Panc1 (cell line): ENCODE results near the gene KCND3. TPM values are rescaled to one million over a fixed set of nuclear protein-coding genes. Genes with fewer than 3 reads are reported as not detected.

Experiments used
- ATAC-seq: fragments of 200-7000 bp; cut with Tn5 transposase; 2 replicates; pipeline ENCODE4 v1.9.1; 2020; ENCODE audit warnings: mild to moderate bottlenecking, moderate library complexity
- BruUV-seq: library from RNA; stranded (reverse); fragments of 400-500 nt; replicated peaks from 2 replicates; lab custom pipeline; 2021; lab: Mats Ljungman, UMichigan
- CTCF ChIA-PET: fragments of 300-600 bp; sonication (Branson Sonifier 250); formaldehyde crosslinking; loops from one replicate; lab custom pipeline; 2022; ENCODE audit warnings: antibody characterized with exemption; lab: Charles Lee
- POLR2A ChIA-PET: fragments of 300-600 bp; sonication (Branson Sonifier 250); formaldehyde crosslinking; loops from one replicate; lab custom pipeline; 2022; ENCODE audit warnings: antibody characterized with exemption; lab: Charles Lee
- DNase-seq: peaks from one replicate; pipeline ENCODE4 v3.0.0-alpha.2; 2010; ENCODE audit warnings: low read depth, low spot score
- H3K27ac ChIP-seq: 2 replicates; pipeline ENCODE4 v1.5.1; 2011; ENCODE audit warnings: mild to moderate bottlenecking, low read length, inconsistent platforms
- H3K27me3 ChIP-seq: fragments of 200-500 bp; sonication (Bioruptor generic); 2 replicates; pipeline ENCODE4 v1.6.0; 2014; ENCODE audit warnings: low read length, inconsistent platforms; ENCODE audit not compliant: control insufficient read depth, insufficient read depth
- H3K36me3 ChIP-seq: fragments of 200-500 bp; sonication (Bioruptor generic); 2 replicates; pipeline ENCODE4 v1.5.1; 2014; ENCODE audit warnings: inconsistent platforms, mild to moderate bottlenecking, low read length, moderate library complexity; ENCODE audit not compliant: control insufficient read depth, insufficient read depth
- H3K4me1 ChIP-seq: 2 replicates; pipeline ENCODE4 v1.5.1; 2011; ENCODE audit warnings: inconsistent platforms, mild to moderate bottlenecking, low read length, moderate library complexity; ENCODE audit not compliant: control insufficient read depth, insufficient read depth
- H3K4me3 ChIP-seq, 2 experiments: 2 replicates each; pipeline ENCODE4 v1.5.1; 2011 to 2012; ENCODE audit warnings: low read depth in 2 of 2, low read length in 2 of 2, mild to moderate bottlenecking in 2 of 2, inconsistent platforms in 1 of 2, moderate library complexity in 1 of 2
- H3K9me3 ChIP-seq: fragments of 200-500 bp; sonication (Bioruptor generic); 2 replicates; pipeline ENCODE4 v1.5.1; 2014; ENCODE audit warnings: low read depth, mild to moderate bottlenecking, inconsistent platforms, low read length, moderate library complexity; ENCODE audit not compliant: control insufficient read depth, insufficient read depth
- POLR2AphosphoS5 ChIP-seq: IDR thresholded peaks from 2 replicates; pipeline ENCODE4 v1.6.1; 2012; ENCODE audit warnings: mild to moderate bottlenecking, low read depth, low read length, moderate library complexity
- SIN3A ChIP-seq: IDR thresholded peaks from 2 replicates; pipeline ENCODE4 v1.6.1; 2012; ENCODE audit warnings: low read depth, mild to moderate bottlenecking, low read length, moderate library complexity, borderline replicate concordance; ENCODE audit not compliant: insufficient read depth
- TCF7L2 ChIP-seq: IDR thresholded peaks from 2 replicates; pipeline ENCODE4 v1.6.1; 2011; ENCODE audit warnings: mild to moderate bottlenecking, low read depth, low read length, inconsistent platforms
- in situ Hi-C: cut with HindIII; loops from 2 replicates; pipeline ENCODE4 v1.10.0; 2016; ENCODE audit warnings: low sequenced_read_pairs, low pct_unique_long_range_greater_than_20kb
- intact Hi-C: fragments of 100-400 bp; cut with micrococcal nuclease; formaldehyde crosslinking; loops from one replicate; pipeline ENCODE4 v1.10.0; 2022; ENCODE audit not compliant: unreplicated experiment
- total RNA-seq: library from RNA; stranded (reverse); gene quantifications from one replicate; pipeline ENCODE4 v1.2.1, GENCODE V29; 2021; ENCODE audit not compliant: unreplicated experiment
- TF ChIP-seq, protein P1 (sequence below): fragments of 450-650 bp; IDR thresholded peaks from 2 replicates; pipeline ENCODE4 v1.5.1; 2017; ENCODE audit warnings: mild to moderate bottlenecking
- TF ChIP-seq, protein P2 (sequence below), 2 experiments: IDR thresholded peaks; 2 replicates each; pipeline ENCODE4 v1.6.1; 2011 to 2012; ENCODE audit warnings: low read depth in 2 of 2, control low read depth in 1 of 2, low read length in 1 of 2, mild to moderate bottlenecking in 1 of 2, moderate library complexity in 1 of 2; ENCODE audit not compliant: insufficient read depth in 1 of 2

KCND3 gene
- total RNA-seq, 1 experiment from 2014 or later: not detected

DNA sequence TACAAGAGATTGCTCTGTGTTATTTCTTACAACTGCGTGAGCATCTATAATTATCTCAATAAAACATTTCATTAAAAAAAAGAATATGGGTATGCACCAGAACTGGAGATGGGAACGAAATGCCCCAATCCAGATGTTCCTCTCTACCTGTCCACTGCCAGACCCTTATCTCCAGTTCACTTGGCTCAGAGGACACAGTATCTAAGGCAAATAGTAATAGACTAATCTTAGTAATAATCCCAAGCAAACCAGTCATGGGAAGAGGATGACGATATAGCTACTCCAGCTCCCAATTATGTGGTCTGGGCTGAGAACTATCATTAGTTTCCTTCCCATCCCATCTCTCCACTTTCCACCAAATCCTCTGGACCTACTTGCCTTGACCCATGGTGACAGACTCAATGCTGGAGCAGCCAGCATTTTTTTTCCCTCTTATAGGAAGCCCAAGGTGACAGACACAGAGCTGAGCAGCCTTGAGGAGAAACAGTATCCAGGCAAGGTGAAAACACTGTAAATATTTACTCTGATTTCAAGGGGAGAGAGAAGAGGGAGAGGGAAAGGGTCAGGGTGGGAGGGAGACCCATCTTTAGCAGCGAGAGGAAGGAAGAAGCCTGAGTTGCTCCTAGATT lies 205.1 kb downstream of the KCND3 start:
- Histone ChIP-seq H3K9me3 (no peaks in the 10 kb centered on the region), H3K27me3 (no peaks in the 10 kb centered on the region; the same call in 1 of the 2 replicates), H3K36me3 (no peaks in the 10 kb centered on the region), H3K4me3 (no peak overlapping the region), H3K27ac (no peak overlapping the region), H3K4me1 (no peaks in the 10 kb centered on the region)
- no TSS peak for BruUV-seq
- CTCF ChIA-PET: no interaction called here
- POLR2A ChIA-PET: no interaction called here
- ATAC-seq (no peak), DNase-seq (no peak)
- in situ Hi-C loops: no loop called here
- intact Hi-C loops: no loop called here
- TF ChIP-seq, protein P1, sequence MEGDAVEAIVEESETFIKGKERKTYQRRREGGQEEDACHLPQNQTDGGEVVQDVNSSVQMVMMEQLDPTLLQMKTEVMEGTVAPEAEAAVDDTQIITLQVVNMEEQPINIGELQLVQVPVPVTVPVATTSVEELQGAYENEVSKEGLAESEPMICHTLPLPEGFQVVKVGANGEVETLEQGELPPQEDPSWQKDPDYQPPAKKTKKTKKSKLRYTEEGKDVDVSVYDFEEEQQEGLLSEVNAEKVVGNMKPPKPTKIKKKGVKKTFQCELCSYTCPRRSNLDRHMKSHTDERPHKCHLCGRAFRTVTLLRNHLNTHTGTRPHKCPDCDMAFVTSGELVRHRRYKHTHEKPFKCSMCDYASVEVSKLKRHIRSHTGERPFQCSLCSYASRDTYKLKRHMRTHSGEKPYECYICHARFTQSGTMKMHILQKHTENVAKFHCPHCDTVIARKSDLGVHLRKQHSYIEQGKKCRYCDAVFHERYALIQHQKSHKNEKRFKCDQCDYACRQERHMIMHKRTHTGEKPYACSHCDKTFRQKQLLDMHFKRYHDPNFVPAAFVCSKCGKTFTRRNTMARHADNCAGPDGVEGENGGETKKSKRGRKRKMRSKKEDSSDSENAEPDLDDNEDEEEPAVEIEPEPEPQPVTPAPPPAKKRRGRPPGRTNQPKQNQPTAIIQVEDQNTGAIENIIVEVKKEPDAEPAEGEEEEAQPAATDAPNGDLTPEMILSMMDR: no peak
- TF ChIP-seq TCF7L2: no peak
- TF ChIP-seq, protein P2, sequence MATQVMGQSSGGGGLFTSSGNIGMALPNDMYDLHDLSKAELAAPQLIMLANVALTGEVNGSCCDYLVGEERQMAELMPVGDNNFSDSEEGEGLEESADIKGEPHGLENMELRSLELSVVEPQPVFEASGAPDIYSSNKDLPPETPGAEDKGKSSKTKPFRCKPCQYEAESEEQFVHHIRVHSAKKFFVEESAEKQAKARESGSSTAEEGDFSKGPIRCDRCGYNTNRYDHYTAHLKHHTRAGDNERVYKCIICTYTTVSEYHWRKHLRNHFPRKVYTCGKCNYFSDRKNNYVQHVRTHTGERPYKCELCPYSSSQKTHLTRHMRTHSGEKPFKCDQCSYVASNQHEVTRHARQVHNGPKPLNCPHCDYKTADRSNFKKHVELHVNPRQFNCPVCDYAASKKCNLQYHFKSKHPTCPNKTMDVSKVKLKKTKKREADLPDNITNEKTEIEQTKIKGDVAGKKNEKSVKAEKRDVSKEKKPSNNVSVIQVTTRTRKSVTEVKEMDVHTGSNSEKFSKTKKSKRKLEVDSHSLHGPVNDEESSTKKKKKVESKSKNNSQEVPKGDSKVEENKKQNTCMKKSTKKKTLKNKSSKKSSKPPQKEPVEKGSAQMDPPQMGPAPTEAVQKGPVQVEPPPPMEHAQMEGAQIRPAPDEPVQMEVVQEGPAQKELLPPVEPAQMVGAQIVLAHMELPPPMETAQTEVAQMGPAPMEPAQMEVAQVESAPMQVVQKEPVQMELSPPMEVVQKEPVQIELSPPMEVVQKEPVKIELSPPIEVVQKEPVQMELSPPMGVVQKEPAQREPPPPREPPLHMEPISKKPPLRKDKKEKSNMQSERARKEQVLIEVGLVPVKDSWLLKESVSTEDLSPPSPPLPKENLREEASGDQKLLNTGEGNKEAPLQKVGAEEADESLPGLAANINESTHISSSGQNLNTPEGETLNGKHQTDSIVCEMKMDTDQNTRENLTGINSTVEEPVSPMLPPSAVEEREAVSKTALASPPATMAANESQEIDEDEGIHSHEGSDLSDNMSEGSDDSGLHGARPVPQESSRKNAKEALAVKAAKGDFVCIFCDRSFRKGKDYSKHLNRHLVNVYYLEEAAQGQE (IDR thresholded peaks at IDR 0.05; ENCODE audit: insufficient read depth in 1 of 2, low read depth in 2 of 2, low read length in 1 of 2): no peak
- no peak for TF ChIP-seq SIN3A
- TF ChIP-seq POLR2AphosphoS5: no peak

DNA sequence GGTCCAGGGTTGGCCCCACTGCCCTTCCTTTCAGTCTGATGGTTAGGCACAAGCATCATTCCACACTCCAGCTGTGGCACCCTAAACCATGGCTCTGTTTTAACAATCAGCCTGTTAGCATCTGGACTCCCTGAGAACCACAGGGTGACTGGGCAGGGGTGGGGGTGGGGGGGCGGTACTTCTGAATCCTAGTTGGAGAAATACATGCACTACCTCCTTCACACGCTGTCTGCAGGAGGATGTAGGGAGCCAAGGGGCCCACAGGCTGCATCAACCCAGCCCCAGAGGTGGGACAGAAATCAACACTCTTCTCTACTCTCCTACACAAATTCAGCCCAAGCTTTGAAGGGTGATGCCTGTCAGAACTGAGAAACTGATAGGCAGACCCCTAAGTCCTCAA lies 209.9 kb downstream of the KCND3 start:
- H3K4me1 ChIP-seq: no peaks in the 10 kb centered on the region
- H3K27me3 ChIP-seq: no peaks in the 10 kb centered on the region
- H3K9me3 ChIP-seq: no peaks in the 10 kb centered on the region
- no peaks in the 10 kb centered on the region for H3K36me3 ChIP-seq
- no peak overlapping the region for H3K27ac ChIP-seq
- in situ Hi-C loops (no loop called here), intact Hi-C loops (no loop called here)
- no TSS peak for BruUV-seq
- DNase-seq (no peak), ATAC-seq (no peak)
- TF ChIP-seq, protein P1: no peak
- TF ChIP-seq, protein P2 (IDR thresholded peaks at IDR 0.05; ENCODE audit: insufficient read depth in 1 of 2, low read depth in 2 of 2, low read length in 1 of 2): no peak
- no peak for TF ChIP-seq SIN3A
- TF ChIP-seq TCF7L2: no peak
- TF ChIP-seq POLR2AphosphoS5: no peak
- no peak overlapping the region for H3K4me3 ChIP-seq
- CTCF ChIA-PET: no interaction called here
- POLR2A ChIA-PET: no interaction called here
